K562 (cell line): ENCODE data around the gene RPS10.

Experiments
- ELF4 ChIP-seq: fragments of 450-650 bp; formaldehyde crosslinking; IDR thresholded peaks from 2 replicates; pipeline ENCODE4 v1.4.0; 2022; ENCODE audit warnings: missing genetic modification characterization
- IRF2 ChIP-seq: sonication (generic); formaldehyde crosslinking; IDR thresholded peaks from 2 replicates; pipeline ENCODE4 v1.8.1; 2022; ENCODE audit warnings: mild to moderate bottlenecking, missing genetic modification reagents
- JUNB ChIP-seq: fragments of 450-650 bp; formaldehyde crosslinking; conservative IDR thresholded peaks from 2 replicates; pipeline ENCODE4 v1.4.0; 2020; ENCODE audit warnings: mild to moderate bottlenecking
- KAT7 ChIP-seq: sonication (generic); formaldehyde crosslinking; IDR thresholded peaks from 2 replicates; pipeline ENCODE4 v1.8.0; 2022; ENCODE audit warnings: missing genetic modification reagents, mild to moderate bottlenecking, borderline replicate concordance
- MAFK ChIP-seq: IDR thresholded peaks from 2 replicates; pipeline ENCODE4 v1.6.1; 2011; ENCODE audit warnings: low read length, improper control_type of control experiment
- NUFIP1 ChIP-seq: fragments of 450-650 bp; IDR thresholded peaks from 2 replicates; pipeline ENCODE4 v1.6.1; 2018; ENCODE audit not compliant: partially characterized antibody
- TF ChIP-seq, protein P1 (sequence below), 3 experiments: IDR thresholded peaks in 2 of 3; conservative IDR thresholded peaks in 1 of 3; 2 replicates each; pipeline ENCODE4 v1.5.1; 2011 to 2012; ENCODE audit warnings: low read length in 3 of 3, mild to moderate bottlenecking in 3 of 3, control low read depth in 2 of 3, improper control_type of control experiment in 1 of 3, inconsistent platforms in 1 of 3, low read depth in 1 of 3, mixed read lengths in 1 of 3, moderate library complexity in 1 of 3; ENCODE audit not compliant: insufficient read depth in 2 of 3
- TF ChIP-seq, protein P2 (sequence below): sonication (generic); formaldehyde crosslinking; IDR thresholded peaks from 2 replicates; pipeline ENCODE4 v1.8.1; 2023; ENCODE audit warnings: mild to moderate bottlenecking, missing genetic modification reagents
- TF ChIP-seq, protein P3 (sequence below), 3 experiments: fragments of 200-800 bp in 1 of 3; fragments of 250-450 bp in 1 of 3; fragments of 450-650 bp in 1 of 3; sonication (Bioruptor Pico) in 1 of 3; sonication (Bioruptor generic) in 1 of 3; formaldehyde crosslinking in 1 of 3; IDR thresholded peaks; 2 replicates each; pipeline versions ENCODE4 v1.6.1 to v1.8.0; 2016 to 2022; ENCODE audit warnings: mild to moderate bottlenecking in 2 of 3, missing genetic modification characterization in 2 of 3, missing compliant biosample characterization in 1 of 3, moderate library complexity in 1 of 3

DNA sequence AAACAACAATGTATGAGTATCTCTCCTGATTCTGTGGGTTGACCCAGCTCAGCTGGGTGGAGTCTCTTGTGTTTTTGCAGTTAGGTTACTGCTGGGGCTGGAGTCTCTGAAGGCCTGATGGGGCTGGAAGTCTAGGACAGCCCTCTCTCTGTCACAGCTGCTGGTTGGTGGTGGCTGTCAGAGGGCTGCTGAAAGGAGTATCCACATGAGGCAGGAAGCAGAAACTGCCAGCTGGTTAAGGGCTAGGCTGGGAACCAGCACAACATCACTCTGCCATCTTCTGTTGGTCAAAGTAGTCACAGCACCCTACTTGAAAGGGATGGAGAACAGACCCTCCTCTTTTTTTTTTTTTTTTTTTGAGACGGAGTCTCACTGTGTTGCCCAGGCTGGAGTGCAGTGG, 30.0 kb upstream of the RPS10 start:
- no peak for TF ChIP-seq IRF2
- TF ChIP-seq NUFIP1 = no peak
- no peak for TF ChIP-seq ELF4 (CRISPR knock-in tag)
- TF ChIP-seq, protein P1, sequence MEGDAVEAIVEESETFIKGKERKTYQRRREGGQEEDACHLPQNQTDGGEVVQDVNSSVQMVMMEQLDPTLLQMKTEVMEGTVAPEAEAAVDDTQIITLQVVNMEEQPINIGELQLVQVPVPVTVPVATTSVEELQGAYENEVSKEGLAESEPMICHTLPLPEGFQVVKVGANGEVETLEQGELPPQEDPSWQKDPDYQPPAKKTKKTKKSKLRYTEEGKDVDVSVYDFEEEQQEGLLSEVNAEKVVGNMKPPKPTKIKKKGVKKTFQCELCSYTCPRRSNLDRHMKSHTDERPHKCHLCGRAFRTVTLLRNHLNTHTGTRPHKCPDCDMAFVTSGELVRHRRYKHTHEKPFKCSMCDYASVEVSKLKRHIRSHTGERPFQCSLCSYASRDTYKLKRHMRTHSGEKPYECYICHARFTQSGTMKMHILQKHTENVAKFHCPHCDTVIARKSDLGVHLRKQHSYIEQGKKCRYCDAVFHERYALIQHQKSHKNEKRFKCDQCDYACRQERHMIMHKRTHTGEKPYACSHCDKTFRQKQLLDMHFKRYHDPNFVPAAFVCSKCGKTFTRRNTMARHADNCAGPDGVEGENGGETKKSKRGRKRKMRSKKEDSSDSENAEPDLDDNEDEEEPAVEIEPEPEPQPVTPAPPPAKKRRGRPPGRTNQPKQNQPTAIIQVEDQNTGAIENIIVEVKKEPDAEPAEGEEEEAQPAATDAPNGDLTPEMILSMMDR (IDR thresholded peaks at IDR 0.05 in 2 of 3, conservative IDR thresholded peaks at IDR 0.05 in 1 of 3; ENCODE audit: insufficient read depth in 2 of 3, low read depth in 1 of 3, low read length in 3 of 3) = no peak
- no peak for TF ChIP-seq KAT7 (CRISPR knock-in tag)
- TF ChIP-seq JUNB (CRISPR knock-in tag) = no peak
- TF ChIP-seq, protein P2, sequence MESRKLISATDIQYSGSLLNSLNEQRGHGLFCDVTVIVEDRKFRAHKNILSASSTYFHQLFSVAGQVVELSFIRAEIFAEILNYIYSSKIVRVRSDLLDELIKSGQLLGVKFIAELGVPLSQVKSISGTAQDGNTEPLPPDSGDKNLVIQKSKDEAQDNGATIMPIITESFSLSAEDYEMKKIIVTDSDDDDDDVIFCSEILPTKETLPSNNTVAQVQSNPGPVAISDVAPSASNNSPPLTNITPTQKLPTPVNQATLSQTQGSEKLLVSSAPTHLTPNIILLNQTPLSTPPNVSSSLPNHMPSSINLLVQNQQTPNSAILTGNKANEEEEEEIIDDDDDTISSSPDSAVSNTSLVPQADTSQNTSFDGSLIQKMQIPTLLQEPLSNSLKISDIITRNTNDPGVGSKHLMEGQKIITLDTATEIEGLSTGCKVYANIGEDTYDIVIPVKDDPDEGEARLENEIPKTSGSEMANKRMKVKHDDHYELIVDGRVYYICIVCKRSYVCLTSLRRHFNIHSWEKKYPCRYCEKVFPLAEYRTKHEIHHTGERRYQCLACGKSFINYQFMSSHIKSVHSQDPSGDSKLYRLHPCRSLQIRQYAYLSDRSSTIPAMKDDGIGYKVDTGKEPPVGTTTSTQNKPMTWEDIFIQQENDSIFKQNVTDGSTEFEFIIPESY (CRISPR knock-in tag) = no peak
- TF ChIP-seq, protein P3, sequence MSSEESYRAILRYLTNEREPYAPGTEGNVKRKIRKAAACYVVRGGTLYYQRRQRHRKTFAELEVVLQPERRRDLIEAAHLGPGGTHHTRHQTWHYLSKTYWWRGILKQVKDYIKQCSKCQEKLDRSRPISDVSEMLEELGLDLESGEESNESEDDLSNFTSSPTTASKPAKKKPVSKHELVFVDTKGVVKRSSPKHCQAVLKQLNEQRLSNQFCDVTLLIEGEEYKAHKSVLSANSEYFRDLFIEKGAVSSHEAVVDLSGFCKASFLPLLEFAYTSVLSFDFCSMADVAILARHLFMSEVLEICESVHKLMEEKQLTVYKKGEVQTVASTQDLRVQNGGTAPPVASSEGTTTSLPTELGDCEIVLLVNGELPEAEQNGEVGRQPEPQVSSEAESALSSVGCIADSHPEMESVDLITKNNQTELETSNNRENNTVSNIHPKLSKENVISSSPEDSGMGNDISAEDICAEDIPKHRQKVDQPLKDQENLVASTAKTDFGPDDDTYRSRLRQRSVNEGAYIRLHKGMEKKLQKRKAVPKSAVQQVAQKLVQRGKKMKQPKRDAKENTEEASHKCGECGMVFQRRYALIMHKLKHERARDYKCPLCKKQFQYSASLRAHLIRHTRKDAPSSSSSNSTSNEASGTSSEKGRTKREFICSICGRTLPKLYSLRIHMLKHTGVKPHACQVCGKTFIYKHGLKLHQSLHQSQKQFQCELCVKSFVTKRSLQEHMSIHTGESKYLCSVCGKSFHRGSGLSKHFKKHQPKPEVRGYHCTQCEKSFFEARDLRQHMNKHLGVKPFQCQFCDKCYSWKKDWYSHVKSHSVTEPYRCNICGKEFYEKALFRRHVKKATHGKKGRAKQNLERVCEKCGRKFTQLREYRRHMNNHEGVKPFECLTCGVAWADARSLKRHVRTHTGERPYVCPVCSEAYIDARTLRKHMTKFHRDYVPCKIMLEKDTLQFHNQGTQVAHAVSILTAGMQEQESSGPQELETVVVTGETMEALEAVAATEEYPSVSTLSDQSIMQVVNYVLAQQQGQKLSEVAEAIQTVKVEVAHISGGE (CRISPR knock-in tag; IDR thresholded peaks at IDR 0.05) = no peak
- no peak for TF ChIP-seq MAFK
